B cell (primary cell): ENCODE data around the gene SPHK2.

Experiments used
- EZH2 ChIP-seq: IDR thresholded peaks from 2 replicates; pipeline ENCODE4 v1.6.1; 2012; ENCODE audit warnings: borderline replicate concordance, low read depth, mild to moderate bottlenecking, moderate library complexity, low read length; ENCODE audit not compliant: insufficient read depth, poor library complexity, severe bottlenecking
- TF ChIP-seq, protein P1 (sequence below): fragments of 200-600 bp; IDR thresholded peaks from one replicate; pipeline ENCODE4 v1.8.0; 2022; ENCODE audit warnings: antibody characterized with exemption, mild to moderate bottlenecking

DNA sequence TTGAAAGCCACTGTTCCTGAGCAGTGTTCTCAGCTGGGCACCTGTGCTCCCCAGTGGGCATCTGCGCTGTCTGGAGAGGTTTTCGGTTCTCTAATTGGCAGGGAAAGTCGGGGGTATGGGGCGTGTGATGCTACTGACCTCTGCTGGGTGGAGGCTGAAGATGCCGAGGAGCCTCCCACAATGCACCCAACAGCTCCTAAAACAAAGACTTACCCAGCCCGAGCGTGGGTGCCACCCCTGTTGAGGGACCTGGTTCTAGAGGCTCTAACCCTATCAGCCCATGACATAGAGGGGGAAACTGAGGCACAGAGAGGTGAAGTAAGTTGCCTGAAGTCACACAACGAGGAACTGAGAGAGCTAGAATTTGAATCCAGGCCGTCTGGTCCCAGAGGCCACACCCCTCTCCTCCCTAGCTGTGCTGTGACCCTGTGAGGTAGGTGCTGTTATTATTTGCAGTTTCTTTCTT, 10.5 kb upstream of the SPHK2 start:
- TF ChIP-seq, protein P1, sequence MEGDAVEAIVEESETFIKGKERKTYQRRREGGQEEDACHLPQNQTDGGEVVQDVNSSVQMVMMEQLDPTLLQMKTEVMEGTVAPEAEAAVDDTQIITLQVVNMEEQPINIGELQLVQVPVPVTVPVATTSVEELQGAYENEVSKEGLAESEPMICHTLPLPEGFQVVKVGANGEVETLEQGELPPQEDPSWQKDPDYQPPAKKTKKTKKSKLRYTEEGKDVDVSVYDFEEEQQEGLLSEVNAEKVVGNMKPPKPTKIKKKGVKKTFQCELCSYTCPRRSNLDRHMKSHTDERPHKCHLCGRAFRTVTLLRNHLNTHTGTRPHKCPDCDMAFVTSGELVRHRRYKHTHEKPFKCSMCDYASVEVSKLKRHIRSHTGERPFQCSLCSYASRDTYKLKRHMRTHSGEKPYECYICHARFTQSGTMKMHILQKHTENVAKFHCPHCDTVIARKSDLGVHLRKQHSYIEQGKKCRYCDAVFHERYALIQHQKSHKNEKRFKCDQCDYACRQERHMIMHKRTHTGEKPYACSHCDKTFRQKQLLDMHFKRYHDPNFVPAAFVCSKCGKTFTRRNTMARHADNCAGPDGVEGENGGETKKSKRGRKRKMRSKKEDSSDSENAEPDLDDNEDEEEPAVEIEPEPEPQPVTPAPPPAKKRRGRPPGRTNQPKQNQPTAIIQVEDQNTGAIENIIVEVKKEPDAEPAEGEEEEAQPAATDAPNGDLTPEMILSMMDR: peak; percentile 69
- no peak for TF ChIP-seq EZH2
